CMK (cell line): ENCODE results near the gene SPAG5.

Experiments used
- DNase-seq: peaks from one replicate; pipeline ENCODE4 v3.0.0-alpha.2; 2010; ENCODE audit warnings: low read depth

Gene SPAG5

GRCh38 chr17:28571361-28572122 lies 27.3 kb downstream of the SPAG5 start, which contains the start of gene PIGS:
Gene PIGS, minus strand, starts transcription at chr17:28571524. Its CDS starts 28 bp downstream, at chr17:28571496.
- DNase-seq: peak; percentile 83

- DNase-seq: no peak
Observed at GRCh38 chr17:28570716-28571360, 28.0 kb downstream of the SPAG5 start.

DNA sequence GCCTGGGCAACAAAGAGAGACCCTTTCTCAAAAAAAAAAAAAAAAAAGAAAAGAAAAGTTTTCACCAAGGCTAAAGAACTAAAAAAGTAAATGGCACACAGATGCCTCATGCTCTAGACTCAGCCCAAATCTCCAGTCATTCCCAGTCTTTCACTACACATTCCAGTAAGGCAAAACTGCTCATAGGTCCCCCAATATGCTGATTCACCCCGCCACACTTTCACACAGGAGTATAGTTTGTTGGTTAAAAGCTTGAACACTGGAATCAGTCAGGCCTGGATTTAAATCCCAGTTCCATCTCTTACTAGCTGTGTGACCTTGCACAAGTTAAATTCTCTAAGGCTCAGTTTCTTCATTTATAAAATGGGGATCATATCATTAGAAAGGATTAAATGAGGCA lies 29.4 kb downstream of the SPAG5 start:
- DNase-seq: no peak

DNA sequence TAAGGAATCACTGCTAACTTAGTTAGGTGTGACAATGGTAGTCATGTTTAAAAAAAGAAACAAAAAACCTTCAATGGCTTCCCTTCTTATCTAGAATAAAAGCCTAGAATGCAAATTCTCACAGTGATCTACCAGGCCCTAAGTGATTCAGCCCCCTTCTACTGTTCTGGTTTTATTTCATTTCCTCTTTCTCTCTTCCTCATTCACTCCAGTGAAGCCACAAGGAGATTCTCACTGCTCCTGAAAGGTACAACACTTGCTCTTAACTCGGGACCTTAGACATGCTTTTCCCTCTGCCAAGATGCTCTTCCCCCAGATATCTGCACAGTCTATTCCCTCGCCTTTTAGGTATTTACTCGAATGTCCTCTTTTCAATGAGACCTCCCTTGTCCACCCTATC lies 31.2 kb downstream of the SPAG5 start:
- no peak for DNase-seq

- no peak for DNase-seq
Observed at GRCh38 chr17:28563475-28563874, 35.4 kb downstream of the SPAG5 start.

DNA sequence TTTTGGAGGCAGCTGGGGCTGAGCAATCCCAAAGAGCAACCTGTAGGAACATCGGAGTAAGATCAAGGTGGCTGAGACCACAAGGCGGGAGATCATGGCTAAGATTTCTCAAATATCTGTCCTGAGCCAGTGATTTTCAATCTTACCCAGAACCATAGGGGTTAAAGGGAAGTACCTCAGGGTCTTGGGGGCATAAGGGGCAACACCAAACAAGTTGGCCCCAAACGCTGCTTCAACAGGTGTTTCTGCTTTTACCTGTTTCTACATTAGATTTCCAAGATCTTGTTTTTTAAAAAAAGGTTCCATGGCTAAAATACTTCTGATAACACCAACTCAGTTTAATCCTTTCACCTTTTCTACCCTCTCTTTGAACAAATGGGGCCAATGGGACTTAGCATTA lies 43.8 kb downstream of the SPAG5 start:
- no peak for DNase-seq

GRCh38 chr17:28554565-28554964 lies 44.3 kb downstream of the SPAG5 start:
- no peak for DNase-seq

- DNase-seq: no peak
Observed at GRCh38 chr17:28553000-28553505, 45.8 kb downstream of the SPAG5 start.

DNA sequence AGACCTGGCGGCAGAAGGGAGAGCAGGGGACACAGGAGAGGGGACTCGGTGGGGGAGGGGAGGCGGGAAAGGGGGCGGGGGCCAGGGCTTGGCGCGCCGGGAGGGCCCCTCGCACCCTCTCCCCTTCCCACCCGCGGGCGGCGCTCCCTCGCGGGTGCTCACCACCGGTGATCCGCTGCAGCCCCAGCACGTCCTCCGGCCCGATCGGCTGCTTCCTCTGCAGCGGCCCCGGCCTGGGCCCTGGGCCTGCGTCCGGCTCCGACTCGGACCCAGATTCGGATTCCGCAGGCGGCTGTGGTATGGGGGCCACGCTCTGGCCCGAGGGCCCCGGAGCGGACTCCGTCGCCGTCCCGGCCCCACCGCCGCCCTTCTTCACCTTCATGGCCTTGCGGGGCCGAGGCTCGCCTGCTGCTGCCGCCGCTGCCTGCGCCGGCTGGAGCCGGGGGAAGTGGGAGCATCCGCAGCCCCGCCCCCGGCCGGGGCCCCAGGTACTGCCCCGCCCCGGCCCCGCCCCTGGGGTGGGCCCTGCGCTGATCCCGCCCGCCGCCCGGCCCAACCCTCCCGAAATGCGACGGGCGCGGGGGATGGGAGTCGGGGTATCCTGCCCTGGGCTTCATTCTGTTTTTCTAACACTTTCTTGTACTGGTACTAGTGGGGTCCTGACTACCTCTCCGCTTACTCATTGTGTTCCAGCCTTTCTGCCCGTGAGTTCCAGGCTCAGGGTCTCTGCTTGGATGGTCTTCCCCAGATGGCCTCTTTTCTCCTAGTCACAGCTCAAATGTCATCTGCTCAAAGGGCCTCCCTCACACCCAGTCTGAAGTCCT lies 46.4 kb downstream of the SPAG5 start, which contains the start of gene UNC119:
Gene UNC119, minus strand, starts transcription at position 449 of the 824 bp plus-strand sequence. Its CDS starts 67 bp downstream, at position 382.
- peak; percentile 45 for DNase-seq

- DNase-seq: no peak
Observed at GRCh38 chr17:28551421-28552175, 47.2 kb downstream of the SPAG5 start.

GRCh38 chr17:28550858-28551257 lies 48.0 kb downstream of the SPAG5 start:
- DNase-seq: no peak

DNA sequence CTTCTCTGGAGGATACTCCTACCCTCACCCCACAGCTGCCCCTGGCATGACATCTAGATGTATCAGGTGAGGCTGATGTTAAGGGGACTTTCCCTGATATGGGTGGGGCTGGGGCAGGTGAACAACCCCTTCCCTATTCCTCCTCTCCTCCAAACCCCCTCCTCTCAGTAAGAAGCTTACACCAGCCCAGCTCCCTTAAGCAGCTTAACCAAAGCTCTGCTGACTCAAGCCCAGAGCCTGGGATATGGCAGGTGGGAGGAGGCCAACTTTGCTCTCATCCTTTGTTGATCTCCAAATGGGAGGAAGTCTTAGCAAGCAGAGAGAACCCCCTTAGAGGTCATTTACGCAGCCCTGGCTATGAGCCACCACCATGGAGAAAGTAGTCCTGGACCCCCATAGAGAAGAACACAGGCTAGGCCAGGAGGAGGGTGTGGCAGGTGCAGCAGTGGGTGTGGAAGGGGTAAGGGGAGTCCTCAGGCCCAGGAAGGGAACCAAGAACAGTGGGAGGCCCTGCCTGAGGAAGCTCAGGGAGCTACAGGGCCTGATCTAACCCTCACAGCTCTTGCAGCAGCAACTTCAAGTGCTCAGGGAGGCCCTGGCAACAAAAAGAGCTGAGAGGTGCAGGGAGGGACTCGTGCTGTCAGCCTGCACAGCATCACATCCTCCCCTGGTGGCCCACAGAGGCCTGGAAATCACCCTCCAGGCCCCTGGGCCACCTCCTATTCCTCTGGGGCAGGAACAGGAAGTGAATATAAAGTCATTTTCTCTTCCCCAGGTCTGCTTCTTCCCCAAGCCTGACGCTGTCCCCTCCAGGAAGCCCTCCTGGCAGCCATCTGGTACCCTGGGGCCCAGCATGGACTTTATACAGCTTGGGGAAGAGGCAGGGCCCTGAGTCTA lies 49.3 kb downstream of the SPAG5 start:
- DNase-seq: no peak

DNA sequence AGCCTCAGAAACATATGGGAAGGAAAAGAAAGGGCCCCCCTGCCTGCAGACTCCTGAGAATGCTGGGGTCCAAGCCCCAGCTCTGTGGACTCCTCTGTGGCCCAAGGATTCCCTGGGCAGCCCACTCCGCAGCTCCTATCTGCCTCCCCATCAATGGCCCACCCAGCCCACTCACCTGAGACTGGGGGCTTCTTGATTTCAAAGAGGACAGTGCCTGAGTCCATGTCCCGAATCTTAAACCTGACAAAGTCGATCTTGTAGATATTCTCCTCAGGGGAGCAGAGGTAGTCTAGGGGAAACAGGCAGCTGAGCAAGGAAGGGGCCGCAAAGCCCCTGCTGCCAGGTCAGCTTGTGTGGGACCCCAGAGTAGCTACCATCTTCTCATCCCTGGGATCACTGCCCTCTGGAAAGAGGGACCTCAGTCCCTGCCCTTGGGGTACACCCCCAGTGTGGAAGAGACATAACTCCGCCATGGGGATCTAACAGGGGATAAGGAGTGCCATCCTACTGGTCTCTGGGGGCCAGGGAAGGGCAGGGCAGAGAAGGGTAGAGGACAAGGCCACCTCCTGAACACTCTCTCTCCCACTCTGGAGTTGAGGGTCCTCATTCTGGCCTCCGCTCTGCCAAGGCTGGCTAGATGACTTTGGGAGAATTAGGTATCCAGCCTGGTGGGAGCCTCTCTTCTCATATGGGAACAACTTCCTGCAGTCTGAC lies 50.3 kb downstream of the SPAG5 start:
- DNase-seq: no peak

GRCh38 chr17:28547623-28548416 lies 51.0 kb downstream of the SPAG5 start:
- peak; percentile 73 for DNase-seq

DNA sequence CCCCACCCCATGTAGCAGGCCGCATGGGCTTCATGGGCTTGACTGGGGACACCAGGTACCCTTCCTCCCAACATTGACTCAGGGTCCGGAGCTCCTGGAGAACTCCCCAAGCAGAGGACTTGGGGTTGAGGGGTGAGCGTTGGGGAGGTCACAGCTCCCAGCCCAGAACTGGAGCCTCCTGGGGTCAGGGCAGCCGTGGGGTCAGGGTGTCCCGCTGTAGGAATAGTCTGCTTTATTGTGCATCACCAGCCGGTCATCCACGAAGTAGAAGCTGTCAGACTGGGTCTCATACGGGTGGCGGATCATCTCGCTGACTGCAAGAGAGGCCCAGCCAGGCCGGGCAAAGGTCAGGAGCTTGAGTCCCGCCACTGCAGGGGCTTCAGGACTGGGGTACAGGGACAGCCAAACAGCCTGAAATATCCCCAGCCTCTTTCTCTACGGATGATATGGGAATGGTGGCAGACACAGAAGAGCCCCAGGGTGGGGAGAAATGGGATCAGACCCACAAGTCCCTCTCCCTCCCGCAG lies 51.7 kb downstream of the SPAG5 start:
- no peak for DNase-seq

DNA sequence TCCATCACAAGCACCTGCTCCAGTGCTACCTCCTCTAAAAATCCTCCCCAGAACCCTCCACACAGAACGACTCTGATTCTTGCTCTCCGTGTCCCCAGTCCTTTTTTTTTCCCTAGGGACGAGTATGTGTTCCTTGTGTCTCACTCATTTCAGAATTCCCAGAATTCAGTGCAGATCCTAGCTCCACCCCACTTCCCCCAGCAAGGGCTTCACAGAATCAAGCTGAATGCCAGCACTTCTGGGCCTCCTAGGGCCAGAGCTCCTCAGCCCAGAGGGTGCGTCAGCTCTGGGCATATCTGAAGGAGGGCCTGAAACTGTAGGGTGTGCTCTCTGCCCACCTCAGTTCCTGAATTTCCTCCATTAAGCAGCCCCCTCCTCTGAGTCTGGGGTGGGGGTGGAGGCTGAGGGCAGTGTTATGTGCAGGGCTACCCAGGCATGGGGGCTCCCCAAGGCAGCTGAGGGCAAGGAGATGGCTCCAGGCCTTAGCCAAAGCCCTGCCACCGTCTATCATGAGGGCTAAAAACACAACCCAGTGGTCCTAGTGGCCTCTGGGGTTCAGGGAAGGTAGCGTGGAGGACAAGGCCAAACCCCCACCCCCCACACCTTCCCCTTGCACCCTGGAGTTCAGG lies 52.9 kb downstream of the SPAG5 start:
- no peak for DNase-seq

- no peak for DNase-seq
Observed at GRCh38 chr17:28545141-28545503, 53.7 kb downstream of the SPAG5 start.

GRCh38 chr17:28544402-28545140 lies 54.3 kb downstream of the SPAG5 start:
- DNase-seq: no peak
